ENCODE results near the gene CCDC102A.
A peak's percentile ranks its signal among the peaks of the same experiment; 100 is the strongest.

The CCDC102A gene

GRCh38 chr16:57544124-57544653 lies 7.8 kb upstream of the CCDC102A start:
- Histone ChIP-seq H3K9me3 (ENCODE audit: control insufficient read depth, insufficient read depth, low read depth, low read length) (no peaks in the 10 kb centered on the region), H3K4me3 (ENCODE audit: low read depth, low read length) (no peak overlapping the region), H3K4me1 (ENCODE audit: control insufficient read depth, insufficient read depth, low read length) (no peaks in the 10 kb centered on the region), H3K36me3 (ENCODE audit: control insufficient read depth in 2 of 2, insufficient read depth in 1 of 2, low read length in 2 of 2) (no peaks in the 10 kb centered on the region), H3K27ac (ENCODE audit: extremely low read depth, low read depth, low read length) (no peak overlapping the region)
- peak; percentile 37; the same call in 1 of the 2 replicates for TF ChIP-seq ZNF398 (tag by site-specific recombination; IDR thresholded peaks at IDR 0.05)
- TF ChIP-seq ZNF677 (tag by site-specific recombination; IDR thresholded peaks at IDR 0.05) = no peak
- ChIA-PET POLR2A (no interaction called here), CTCF (interaction anchor here (1.3 kb wide), 1 partner anchor 24 kb away, joined by 3 read pairs; no protein-coding TSS in a partner anchor)

GRCh38 chr16:57541754-57542435 lies 5.5 kb upstream of the CCDC102A start:
- H3K4me1 ChIP-seq (ENCODE audit: control insufficient read depth, insufficient read depth, low read length) = no peaks in the 10 kb centered on the region; the same call in 1 of the 2 replicates
- CTCF ChIA-PET = interaction anchor here (0.5 to 1.3 kb wide), 3 partner anchors 10 to 373 kb away, joined by 3 to 5 read pairs (median 4); no protein-coding TSS in a partner anchor

GRCh38 chr16:57540906-57541753 lies 4.8 kb upstream of the CCDC102A start:
- POLR2A ChIA-PET = no interaction called here
- H3K4me1 ChIP-seq (ENCODE audit: control insufficient read depth, insufficient read depth, low read length) = no peaks in the 10 kb centered on the region; the same call in 1 of the 2 replicates
- TF ChIP-seq ZNF585B (tag by site-specific recombination; IDR thresholded peaks at IDR 0.05) = no peak
- no peak for TF ChIP-seq ZNF121 (tag by site-specific recombination; IDR thresholded peaks at IDR 0.05)
- no peak for TF ChIP-seq ZNF670 (tag by site-specific recombination; IDR thresholded peaks at IDR 0.05; ENCODE audit: low read depth)
- TF ChIP-seq ZNF23 (tag by site-specific recombination; IDR thresholded peaks at IDR 0.05; ENCODE audit: borderline replicate concordance) = no peak
- TF ChIP-seq OSR2 (tag by site-specific recombination; IDR thresholded peaks at IDR 0.05) = no peak
- TF ChIP-seq ZNF76 (tag by site-specific recombination; IDR thresholded peaks at IDR 0.05; ENCODE audit: borderline replicate concordance, low read depth) = no peak
- TF ChIP-seq ZNF791 (tag by site-specific recombination; IDR thresholded peaks at IDR 0.05) = no peak
- TF ChIP-seq GLIS2 (tag by site-specific recombination; IDR thresholded peaks at IDR 0.05) = no peak
- peak; percentile 72 for TF ChIP-seq ZBTB20 (tag by site-specific recombination; IDR thresholded peaks at IDR 0.05)
- 0 out of 2 replicates have a peak, but pooled peaks have one; percentile 14 for TF ChIP-seq PRDM1 (tag by site-specific recombination; IDR thresholded peaks at IDR 0.05)
- no peak for TF ChIP-seq SP2 (tag by site-specific recombination; IDR thresholded peaks at IDR 0.05)
- no peak for TF ChIP-seq ZNF398 (tag by site-specific recombination; IDR thresholded peaks at IDR 0.05)
- TF ChIP-seq ZBTB11 (tag by site-specific recombination; conservative IDR thresholded peaks at IDR 0.05; ENCODE audit: low read depth) = no peak
- H3K4me3 ChIP-seq (ENCODE audit: low read depth, low read length) = no peak overlapping the region
- H3K9me3 ChIP-seq (ENCODE audit: control insufficient read depth, insufficient read depth, low read depth, low read length) = no peaks in the 10 kb centered on the region
- CTCF ChIA-PET = interaction anchor here (0.5 to 1.3 kb wide), 2 partner anchors 10 to 35 kb away, joined by 3 to 5 read pairs; no protein-coding TSS in a partner anchor
- no peak overlapping the region for H3K27ac ChIP-seq (ENCODE audit: extremely low read depth, low read depth, low read length)
- H3K36me3 ChIP-seq (ENCODE audit: control insufficient read depth in 2 of 2, insufficient read depth in 1 of 2, low read length in 2 of 2) = no peaks in the 10 kb centered on the region

More at GRCh38 chr16:57541754-57542435, 5.5 kb upstream of the CCDC102A start:
- TF ChIP-seq ZBTB1 (tag by site-specific recombination; IDR thresholded peaks at IDR 0.05) = no peak
- no peak for TF ChIP-seq ZSCAN18 (tag by site-specific recombination; IDR thresholded peaks at IDR 0.05)
- TF ChIP-seq ZBTB20 (tag by site-specific recombination; IDR thresholded peaks at IDR 0.05) = 0 out of 2 replicates have a peak, but pooled peaks have one; percentile 23
- TF ChIP-seq ZNF664 (tag by site-specific recombination; IDR thresholded peaks at IDR 0.05) = no peak
- no peak overlapping the region for H3K27ac ChIP-seq (ENCODE audit: extremely low read depth, low read depth, low read length)
- POLR2A ChIA-PET = no interaction called here
- no peak overlapping the region for H3K4me3 ChIP-seq (ENCODE audit: low read depth, low read length)
- no peaks in the 10 kb centered on the region for H3K9me3 ChIP-seq (ENCODE audit: control insufficient read depth, insufficient read depth, low read depth, low read length)
- H3K36me3 ChIP-seq (ENCODE audit: control insufficient read depth in 2 of 2, insufficient read depth in 1 of 2, low read length in 2 of 2) = no peaks in the 10 kb centered on the region

Data from HEK293 (cell line).